NOMO-1 treated with DMSO at 0.1 percent for 48 hours (cell line): Measurements from ENCODE around the gene TLK2.
"Not testable (repeated sequence)": the region's sequence is repeated elsewhere in the genome, so short reads cannot be mapped to it uniquely, and the experiment has no call there.

ENCODE experiments used
- DNase-seq: peaks from one replicate; lab custom pipeline; 2025; ENCODE audit not compliant: unreplicated experiment; lab: John Stamatoyannopoulos, UW

The TLK2 gene

DNA sequence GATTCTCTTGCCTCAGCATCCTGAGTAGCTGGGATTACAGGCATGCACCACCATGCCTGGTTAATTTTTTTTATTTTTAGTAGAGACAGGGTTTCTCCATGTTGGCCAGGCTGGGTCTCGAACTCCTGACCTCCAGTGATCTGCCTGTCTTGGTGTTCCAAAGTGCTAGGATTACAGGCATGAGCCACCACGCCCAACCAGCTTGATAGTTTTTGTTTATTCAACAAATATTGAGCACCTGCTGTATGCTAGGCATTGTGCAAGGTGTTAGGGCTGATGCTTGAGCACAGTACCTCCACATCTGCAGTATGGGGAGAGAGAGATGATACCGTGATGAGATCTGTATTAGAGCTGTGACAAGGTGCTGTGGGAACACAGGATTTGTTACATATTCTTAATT is 3.9 kb downstream of the TLK2 start:
- not testable (repeated sequence) for DNase-seq

DNA sequence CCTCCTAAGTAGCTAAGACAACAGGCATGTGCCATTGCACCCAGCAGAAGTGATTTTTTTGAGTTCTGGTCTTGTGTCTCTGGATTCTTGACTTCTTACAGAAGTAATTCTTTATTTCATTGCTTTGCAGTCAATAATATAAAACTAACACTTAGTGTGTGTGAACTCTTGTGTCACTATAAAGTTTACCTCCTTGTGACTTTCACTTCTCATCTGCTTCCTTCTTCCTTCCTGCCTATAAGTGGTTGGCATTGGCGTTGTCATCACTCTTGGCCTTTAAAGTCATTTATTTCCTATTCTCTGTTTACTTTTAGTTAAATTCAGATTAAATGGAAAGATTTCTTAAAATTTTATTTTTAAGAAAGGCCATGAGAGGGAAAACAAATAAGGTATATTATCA is 12.4 kb downstream of the TLK2 start:
- not testable (repeated sequence) for DNase-seq

DNA sequence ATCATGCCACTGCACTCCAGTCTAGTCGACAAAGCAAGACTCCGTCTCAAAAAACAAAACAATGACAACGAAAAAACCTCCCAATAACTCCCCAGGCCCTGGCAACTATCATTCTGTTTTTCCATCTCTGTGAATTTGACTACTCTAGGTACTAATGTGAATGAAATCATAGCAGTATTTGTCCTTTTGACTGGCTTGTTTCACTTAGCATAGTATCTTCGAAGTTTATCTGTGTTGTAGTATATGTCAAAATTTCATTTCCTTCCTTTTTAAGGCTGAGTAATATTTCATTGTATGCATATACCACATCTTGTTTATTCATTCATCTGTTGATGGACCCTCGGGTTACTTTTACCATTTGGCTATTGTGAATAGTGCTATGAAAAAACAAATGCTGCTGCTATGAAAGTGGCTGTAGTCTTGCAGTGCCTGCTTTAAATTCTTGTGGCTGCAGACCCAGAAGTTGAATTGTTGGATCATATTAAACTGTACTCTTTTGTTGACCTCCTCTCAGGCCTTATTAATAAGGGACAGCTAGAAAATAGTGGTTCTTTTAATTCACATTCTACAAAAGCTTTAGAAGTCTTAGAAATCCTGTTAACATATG is 14.5 kb downstream of the TLK2 start:
- DNase-seq = not testable (repeated sequence)

DNA sequence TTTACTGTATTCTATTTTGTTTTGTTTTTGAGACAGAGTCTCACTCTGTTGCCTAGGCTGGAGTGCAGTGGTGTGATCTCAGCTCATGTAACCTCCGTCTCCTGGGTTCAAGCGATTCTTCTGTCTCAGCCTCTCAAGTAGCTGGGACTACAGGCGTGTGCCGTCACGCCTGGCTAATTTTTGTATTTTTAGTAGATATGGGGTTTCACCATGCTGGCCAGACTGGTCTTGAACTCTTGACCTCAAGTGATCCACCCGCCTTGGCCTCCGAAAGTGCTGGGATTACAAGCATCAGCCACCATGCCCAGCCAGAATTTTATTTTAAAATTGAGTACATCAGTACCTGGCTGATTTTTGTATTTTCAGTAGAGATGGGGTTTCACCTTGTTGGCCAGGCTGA is 15.4 kb downstream of the TLK2 start:
- DNase-seq = not testable (repeated sequence)

DNA sequence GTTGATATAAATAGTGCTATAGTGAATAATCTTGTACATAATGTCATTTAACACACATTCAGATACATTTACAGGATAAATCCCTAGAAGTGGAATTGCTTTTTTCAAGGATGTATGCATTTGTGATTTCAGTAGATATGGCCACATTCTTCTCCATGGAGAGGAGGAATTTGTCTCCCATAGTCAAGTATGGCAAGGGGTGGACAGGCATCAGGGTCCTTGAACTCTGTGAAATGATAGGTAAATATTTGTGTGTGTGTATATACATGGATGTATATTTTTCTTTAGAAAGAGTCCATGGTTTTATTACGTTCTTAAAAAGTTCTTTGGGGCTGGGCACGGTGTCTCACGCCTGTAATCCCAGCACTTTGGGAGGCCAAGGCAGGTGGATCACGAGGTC is 17.7 kb downstream of the TLK2 start:
- DNase-seq = not testable (repeated sequence)

DNA sequence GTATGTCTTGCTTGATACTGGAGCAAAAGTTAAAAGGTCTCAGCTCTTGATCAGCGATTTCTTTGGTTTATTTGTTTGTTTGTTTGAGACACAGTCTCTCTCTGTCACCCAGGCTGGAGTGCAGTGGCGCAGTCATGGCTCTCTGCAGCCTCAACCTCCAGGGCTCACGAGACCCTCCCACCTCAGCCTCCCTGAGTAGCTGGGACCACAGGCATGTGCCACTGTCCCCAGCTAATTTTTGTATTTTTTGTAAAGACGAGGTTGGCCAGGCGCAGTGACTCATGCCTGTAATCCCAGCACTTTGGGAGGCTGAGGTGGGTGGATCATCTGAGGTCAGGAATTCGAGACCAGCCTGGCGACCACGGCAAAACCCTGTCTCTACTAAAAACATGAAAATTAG is 20.2 kb downstream of the TLK2 start:
- DNase-seq = not testable (repeated sequence)

DNA sequence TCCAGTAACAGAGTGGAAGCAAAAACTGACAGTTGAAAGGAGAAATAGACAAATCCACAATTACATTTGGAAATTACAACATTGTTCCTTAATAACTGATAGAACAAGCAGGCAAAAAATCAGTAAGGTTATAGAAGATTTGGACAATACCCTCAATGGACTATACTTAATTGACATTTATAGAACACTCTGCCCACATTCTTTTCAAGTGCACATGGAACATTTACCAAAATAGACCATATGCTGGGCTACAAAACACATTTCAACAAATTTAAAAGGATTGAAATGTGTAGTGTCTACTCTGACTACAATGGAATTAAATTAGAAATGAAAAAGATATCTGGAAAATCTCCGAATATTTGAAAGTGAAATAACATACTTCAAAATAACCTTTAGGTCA is 21.8 kb downstream of the TLK2 start:
- DNase-seq = not testable (repeated sequence)

DNA sequence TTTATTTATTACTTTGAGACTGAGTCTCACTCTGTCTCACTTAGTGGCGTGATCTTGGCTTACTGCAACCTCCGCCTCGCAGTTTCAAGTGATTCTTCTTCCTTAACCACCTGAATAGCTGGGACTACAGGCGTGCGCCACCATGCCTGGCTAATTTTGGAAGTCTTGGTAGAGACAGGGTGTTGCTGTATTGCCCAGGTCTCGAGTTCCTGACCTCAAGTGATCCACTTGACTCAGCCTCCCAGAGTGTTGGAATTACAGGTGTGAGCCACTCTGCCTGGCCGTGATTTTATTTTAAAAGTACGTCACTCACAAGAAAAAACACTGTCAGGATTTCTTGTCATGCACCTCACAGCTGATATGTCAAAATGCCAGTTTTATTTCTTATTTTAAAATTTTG is 26.2 kb downstream of the TLK2 start:
- not testable (repeated sequence) for DNase-seq

DNA sequence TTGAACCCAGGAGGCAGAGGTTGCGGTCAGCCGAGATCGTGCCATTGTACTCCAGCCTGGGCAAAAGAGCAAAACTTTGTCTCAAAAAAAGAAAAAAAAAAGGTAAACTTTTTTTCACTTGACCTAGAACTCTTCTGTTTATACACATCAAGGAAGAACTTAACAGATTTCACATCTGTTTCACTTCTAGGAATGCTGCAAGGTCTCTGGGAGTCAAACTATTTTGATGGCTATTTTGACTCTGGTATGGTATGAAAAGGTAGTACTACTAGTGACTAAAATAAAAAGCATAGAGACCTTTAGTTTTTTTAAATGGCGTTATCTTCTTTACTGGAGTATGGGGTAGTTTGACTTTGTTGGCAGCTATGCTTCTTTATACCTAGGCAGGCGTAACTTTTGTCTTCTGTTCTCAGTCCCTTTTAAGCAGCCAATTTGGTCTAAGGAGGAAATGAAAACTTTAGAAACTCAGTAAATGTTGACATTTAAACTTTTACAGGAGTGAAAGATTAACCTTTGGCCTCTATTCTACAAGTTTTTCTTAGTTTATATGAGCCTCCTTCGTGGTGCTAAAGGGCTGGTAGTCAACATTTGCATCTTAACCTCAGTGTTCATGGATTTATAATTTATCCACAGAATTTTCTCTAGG is 28.7 kb downstream of the TLK2 start:
- not testable (repeated sequence) for DNase-seq

DNA sequence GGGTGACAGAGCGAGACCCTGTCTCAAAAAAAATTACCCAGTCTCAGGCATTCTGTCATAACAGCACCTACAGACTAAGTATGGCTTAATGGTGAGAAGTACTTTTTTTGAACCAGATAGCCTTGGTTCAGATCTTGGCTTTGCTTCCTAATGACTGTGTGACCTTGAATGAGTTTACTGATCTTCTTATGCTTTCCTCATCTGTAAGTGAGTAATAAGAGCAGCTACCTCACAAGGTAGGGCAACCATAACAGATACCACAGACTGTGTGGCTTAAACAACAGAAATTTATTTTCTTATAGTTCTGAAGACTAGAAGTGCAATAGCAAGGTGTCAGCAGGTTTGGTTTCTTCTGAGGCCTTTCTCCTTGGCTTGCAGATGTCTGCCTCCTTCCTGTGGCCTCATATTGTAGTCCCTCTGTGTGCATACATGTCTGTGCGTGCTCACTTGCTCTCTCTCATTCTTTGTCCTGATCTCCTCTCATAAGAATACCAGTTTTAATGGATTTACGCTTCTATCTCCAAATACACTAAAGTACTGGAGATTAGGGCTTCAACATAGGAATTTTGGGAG is 31.7 kb downstream of the TLK2 start:
- DNase-seq = not testable (repeated sequence)

DNA sequence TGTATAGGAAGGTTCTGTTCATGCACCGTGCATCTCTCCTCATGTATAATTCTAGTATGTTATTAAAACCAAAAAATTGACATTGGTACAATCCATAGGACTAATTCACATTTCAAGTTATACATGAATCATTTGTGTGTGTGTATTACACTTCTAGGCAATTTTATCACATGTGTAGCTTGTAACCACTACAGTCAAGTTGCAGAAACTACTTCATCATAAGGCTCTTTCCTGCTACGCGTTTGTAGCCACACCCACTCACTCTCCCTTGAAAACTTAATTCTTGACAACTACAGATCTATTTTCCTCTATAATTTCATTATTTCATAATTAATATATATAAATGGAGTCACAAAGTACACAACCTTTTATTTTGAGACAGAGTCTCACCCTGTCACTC is 32.4 kb downstream of the TLK2 start:
- not testable (repeated sequence) for DNase-seq

DNA sequence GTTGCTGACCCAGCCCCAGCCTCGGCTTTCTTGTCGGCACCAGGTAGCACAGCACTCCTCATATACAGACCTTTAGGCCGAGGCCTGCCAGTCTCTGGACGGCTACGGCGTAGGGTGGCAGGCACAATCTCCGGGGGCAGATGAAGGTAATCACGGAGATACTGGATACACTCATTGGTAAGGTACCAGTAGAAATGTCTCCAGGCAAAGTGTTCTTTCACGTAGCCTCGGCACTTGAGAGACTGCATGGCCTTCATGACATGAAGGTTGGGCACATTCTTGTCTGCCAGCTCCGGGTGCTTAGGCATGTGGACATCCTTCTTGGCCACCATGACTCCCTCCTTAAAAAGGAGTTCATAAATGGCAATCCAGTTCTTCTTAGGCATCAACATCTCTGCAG is 37.8 kb downstream of the TLK2 start:
- DNase-seq = not testable (repeated sequence)

DNA sequence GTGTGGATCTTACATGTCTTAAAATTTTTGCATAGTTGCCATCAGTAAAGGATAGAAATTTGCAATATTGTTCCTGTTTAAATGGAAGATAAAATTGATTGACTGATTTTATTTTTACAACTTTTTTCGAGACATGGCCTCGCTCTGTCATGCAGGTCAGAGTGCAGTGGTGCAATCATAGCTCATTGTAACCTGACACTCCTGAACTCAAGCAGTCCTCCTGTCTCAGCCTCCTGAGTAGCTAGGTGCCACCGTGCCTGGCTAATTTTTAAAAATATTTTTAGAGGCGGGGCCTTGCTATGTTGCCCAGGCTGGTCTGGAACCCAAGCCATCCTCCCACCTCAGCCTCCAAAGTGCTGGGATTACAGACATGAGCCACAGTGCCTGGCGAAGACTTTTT is 42.7 kb downstream of the TLK2 start:
- DNase-seq = not testable (repeated sequence)

DNA sequence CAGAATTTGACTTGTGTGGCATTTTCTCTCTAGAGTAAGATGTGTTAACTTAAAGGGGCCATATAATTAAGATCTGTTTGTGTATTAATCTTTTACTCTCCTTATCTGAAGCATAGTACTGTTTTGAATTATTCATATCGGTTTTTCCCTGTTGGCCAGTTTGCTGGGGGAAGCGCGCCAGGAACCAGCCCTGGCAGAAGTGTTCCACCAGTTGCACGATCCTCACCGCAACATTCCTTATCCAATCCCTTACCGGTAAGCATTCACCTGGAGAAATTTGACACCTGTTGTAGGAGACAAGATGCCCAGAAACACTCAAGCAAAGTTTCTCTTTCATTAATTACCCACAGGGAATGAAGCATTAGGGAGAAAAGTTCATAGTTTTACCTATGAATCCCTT is 45.5 kb downstream of the TLK2 start:
- not testable (repeated sequence) for DNase-seq

DNA sequence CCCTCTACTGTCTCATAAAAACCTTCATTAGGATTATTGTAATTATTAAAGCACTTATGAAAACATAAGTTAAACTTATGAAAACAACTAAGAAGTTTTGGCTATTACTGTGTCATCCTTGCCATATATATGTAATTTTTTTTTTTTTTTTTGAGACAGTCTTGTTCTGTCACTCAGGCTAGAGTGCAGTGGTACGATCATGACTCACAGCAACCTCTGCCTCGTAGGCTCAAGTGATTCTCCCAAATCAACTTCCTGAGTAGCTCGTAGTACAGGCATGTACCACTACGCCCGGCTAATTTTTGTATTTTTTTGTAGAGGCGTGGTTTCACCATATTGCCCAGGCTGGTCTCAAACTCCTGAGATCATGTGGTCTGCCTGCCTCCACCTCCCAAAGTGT is 46.7 kb downstream of the TLK2 start:
- not testable (repeated sequence) for DNase-seq

DNA sequence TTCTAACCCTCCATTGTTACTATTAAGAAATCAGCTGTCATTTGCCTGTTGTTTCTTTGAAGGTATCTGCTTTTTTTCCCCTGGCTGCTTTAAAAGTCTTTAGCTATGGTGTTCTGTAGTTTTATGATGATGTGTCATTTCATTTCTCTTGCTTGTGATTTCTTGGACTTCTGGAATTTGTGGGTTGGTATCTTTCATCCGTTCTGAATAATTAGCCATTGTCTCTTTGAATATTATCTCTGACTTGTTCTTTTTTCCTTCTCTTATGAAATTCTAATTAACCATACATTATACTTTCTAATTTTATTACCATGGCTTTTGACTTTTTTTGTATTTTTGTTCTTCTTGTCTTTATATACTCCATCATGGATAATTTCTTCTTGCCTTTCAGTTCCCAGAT is 52.3 kb downstream of the TLK2 start:
- not testable (repeated sequence) for DNase-seq

DNA sequence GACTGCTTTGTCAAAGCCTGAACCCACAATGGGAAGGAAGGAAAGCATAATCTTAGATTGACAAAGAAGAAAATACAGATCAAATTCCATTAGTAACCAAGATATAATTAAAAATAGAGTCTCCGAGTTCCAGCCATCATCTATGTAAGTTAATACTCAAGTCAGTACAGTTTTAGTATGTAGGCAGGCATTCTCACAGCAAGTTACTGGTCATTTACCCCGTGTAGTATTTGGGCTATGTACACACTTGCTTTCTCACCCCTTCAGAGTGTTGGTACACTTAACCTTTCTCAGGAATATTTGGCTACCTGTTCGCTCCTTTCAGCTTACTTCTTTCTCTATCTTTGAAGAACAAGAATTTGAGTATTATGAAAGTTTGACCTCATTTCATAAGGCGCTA is 57.9 kb downstream of the TLK2 start:
- not testable (repeated sequence) for DNase-seq

DNA sequence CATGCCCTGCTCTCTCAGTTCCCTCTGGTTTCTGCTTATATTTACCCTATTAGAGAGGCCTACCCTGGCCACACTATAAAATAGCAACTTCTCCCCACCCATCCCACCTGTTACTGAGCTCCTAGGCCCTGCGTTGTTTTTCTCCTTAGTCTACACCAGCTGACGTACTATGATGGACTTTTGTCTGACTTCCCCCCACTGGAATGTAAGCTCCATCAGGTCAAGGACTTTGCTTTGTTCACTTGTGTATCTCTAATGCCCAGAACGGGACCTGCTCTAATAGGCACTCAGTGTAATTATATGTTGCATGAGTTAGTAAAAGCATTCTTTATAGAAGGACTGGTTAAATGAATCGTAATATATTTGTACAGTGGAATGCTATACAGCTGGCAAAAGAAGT is 62.4 kb downstream of the TLK2 start:
- not testable (repeated sequence) for DNase-seq

DNA sequence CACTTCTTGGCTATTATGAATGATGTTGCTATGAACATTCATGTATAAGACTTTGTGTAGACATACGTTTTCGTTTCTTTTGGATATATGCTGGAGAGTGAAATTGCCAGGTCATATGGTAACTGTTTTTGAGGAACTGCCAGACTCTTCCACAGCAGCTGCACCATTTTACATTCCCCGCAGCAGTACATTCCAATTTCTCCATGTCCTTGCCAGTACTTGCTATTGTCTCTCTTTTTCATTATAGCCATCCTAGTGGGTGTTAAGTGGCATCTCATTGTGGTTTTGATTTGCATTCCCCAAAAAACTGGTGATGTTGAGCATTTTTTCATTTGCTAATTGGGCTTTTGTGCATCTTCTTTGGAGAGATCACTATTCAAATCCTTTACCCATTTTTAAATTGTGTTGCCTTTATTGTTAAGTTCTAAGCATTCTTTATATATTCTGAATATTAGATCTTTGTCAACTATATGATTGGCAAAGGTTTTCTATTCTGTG is 64.7 kb downstream of the TLK2 start:
- not testable (repeated sequence) for DNase-seq

DNA sequence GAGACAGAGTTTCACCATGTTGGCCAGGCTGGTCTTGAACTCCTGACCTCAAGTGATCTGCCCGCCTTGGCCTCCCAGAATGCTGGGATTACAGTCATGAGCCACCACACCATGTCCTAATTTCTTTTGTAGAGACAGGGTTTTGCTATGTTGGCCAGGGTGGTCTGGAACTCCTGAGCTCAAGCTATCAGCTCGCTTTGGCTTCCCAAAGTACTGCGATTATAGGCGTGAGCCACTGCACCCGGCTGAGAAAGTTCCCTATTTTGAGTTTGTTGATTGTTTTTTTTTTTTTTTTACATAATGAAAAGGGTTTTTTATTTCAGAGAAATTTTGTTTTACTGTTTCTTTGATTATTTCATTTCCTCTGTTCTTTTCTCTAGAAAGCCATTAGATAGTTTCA is 67.4 kb downstream of the TLK2 start:
- DNase-seq = not testable (repeated sequence)

DNA sequence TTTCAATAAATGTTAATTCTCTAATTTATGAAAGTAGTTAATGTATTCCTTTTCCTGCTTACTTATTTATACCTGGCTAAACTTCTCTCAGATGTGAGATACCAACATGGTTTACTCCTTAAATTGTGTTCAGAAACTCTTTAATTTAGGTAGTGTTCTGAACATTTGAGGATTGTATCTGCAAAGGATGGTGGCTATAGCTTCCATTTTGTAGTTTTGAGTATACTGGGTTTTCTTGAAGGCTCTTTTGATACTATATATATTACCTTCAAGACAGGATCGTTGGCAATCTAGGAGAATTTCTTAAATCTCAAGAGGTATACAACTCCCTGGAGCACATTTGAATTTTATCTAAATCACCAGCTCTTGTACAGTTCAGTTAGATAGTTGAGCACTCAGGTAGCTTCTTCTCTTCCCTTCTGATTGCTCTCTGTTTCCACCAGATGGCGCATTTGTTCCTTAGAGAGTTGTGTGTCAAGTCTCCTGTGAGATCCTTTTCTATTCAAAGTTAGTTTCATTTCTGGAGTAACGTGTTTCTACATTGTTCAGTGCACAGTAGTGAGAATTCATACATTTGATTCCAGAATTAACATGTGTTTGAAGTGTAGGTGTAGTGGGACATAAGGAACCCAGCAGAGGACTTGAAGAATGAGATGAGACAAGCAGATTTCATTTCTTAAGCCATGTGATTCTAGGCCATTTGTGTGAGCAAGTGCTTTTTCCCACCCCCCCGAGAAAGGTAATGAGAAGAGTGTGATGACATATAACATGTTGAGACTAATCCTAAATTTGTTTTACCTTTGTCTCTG is 74.4 kb downstream of the TLK2 start:
- peak; percentile 52 for DNase-seq
